ENCODE measurements around the gene ZNF282. TPM values are rescaled to one million over a fixed set of nuclear protein-coding genes. Genes with fewer than 3 reads are reported as not detected.

ZNF282 gene
- total RNA-seq, 6 experiments from 2014 or later: 18.6 to 23.6 (median 21.0) TPM

GRCh38 chr7:149153346-149153745, 42.0 kb upstream of the ZNF282 start:
- H3K4me3 Mint-ChIP-seq: no peak overlapping the region
- DNase-seq: no peak
- no peaks in the 10 kb centered on the region for H3K9me3 Mint-ChIP-seq
- no peak for TF ChIP-seq CTCF (IDR thresholded peaks at IDR 0.05)
- H3K4me1 Mint-ChIP-seq (ENCODE audit: low read depth): peaks cover 18% of the 10 kb centered on the region
- peaks cover 31% of the 10 kb centered on the region for H3K36me3 Mint-ChIP-seq (ENCODE audit: low read depth)
- no peaks in the 10 kb centered on the region for H3K27me3 Mint-ChIP-seq (ENCODE audit: insufficient read depth)
- no peak overlapping the region for H3K27ac Mint-ChIP-seq

GRCh38 chr7:149154056-149154455, 41.3 kb upstream of the ZNF282 start:
- DNase-seq: no peak
- peaks cover 32% of the 10 kb centered on the region for H3K36me3 Mint-ChIP-seq (ENCODE audit: low read depth)
- no peaks in the 10 kb centered on the region for H3K27me3 Mint-ChIP-seq (ENCODE audit: insufficient read depth)
- no peaks in the 10 kb centered on the region for H3K9me3 Mint-ChIP-seq
- H3K4me3 Mint-ChIP-seq: no peak overlapping the region
- H3K4me1 Mint-ChIP-seq (ENCODE audit: low read depth): peaks cover 12% of the 10 kb centered on the region
- TF ChIP-seq CTCF (IDR thresholded peaks at IDR 0.05): no peak
- H3K27ac Mint-ChIP-seq: no peak overlapping the region

GRCh38 chr7:149156898-149157297, 38.4 kb upstream of the ZNF282 start:
- Mint-ChIP-seq H3K9me3 (no peaks in the 10 kb centered on the region), H3K36me3 (ENCODE audit: low read depth) (peaks cover 43% of the 10 kb centered on the region), H3K4me1 (ENCODE audit: low read depth) (peaks cover 18% of the 10 kb centered on the region), H3K27me3 (ENCODE audit: insufficient read depth) (no peaks in the 10 kb centered on the region), H3K4me3 (no peak overlapping the region), H3K27ac (no peak overlapping the region)
- no peak for TF ChIP-seq CTCF (IDR thresholded peaks at IDR 0.05)
- no peak for DNase-seq

GRCh38 chr7:149161241-149161848, 34.0 kb upstream of the ZNF282 start:
- Mint-ChIP-seq H3K27me3 (ENCODE audit: insufficient read depth) (no peaks in the 10 kb centered on the region), H3K9me3 (no peaks in the 10 kb centered on the region), H3K36me3 (ENCODE audit: low read depth) (peaks cover 31% of the 10 kb centered on the region), H3K4me3 (peak overlapping the region; percentile 21), H3K4me1 (ENCODE audit: low read depth) (peaks cover 18% of the 10 kb centered on the region), H3K27ac (peak overlapping the region; percentile 62)
- no peak for TF ChIP-seq CTCF (IDR thresholded peaks at IDR 0.05)
- peak; percentile 52 for DNase-seq

- Mint-ChIP-seq H3K36me3 (ENCODE audit: low read depth) (peaks cover 22% of the 10 kb centered on the region), H3K27ac (no peak overlapping the region)
- DNase-seq: no peak
Measured at GRCh38 chr7:149166142-149166541, 29.2 kb upstream of the ZNF282 start.

More at GRCh38 chr7:149166142-149166541, 29.2 kb upstream of the ZNF282 start:
- TF ChIP-seq CTCF (IDR thresholded peaks at IDR 0.05): no peak
- Mint-ChIP-seq H3K4me3 (no peak overlapping the region), H3K9me3 (no peaks in the 10 kb centered on the region), H3K27me3 (ENCODE audit: insufficient read depth) (no peaks in the 10 kb centered on the region), H3K4me1 (ENCODE audit: low read depth) (peaks cover 7% of the 10 kb centered on the region)

Data from HFFc6 (cell line).